GM21619 (cell line): Measurements from ENCODE around the gene CRYGD.

Experiments
- ATAC-seq: cut with Tn5 transposase; IDR thresholded peaks from one replicate; pipeline ENCODE4 v1.9.1; 2021; ENCODE audit not compliant: unreplicated experiment

Gene CRYGD

DNA sequence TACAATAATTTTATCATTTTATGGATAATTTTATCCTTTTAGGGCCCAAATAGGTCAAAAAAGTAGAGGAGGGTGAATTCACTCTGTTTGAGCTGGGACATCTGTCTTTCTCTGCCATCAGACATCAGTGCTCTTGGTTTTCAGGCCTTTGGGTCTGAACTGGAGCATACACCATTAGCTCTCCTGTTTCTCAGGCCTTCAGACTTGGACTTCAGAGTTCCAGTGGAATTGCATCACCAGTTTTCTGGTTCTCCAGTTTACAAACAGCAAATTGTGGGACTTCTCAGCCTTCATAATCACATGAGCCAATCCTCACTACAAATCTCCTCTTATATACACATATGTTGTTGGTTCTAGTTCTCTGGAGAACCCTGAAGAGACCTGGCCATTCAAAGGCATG, 33.9 kb downstream of the CRYGD start:
- no peak for ATAC-seq

DNA sequence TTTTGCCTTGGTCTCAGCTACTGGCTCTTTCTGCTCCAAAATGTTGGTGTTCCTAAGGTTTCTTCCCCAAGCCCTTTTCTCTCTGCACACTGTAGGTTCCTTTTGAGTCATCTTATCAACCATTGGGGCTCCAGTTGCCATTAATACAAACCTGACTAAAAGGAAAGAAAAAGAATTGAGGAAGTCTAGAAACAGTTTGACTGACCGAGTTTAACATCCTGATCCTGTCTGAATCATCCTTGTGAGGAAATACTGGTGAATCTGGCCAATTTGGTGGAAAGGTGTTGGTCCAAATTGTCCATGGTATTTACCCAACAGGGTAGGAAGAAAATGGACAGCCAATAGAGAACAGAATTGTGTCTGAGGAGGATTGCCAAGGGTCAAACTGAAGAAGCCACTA, 38.3 kb downstream of the CRYGD start:
- ATAC-seq = no peak

DNA sequence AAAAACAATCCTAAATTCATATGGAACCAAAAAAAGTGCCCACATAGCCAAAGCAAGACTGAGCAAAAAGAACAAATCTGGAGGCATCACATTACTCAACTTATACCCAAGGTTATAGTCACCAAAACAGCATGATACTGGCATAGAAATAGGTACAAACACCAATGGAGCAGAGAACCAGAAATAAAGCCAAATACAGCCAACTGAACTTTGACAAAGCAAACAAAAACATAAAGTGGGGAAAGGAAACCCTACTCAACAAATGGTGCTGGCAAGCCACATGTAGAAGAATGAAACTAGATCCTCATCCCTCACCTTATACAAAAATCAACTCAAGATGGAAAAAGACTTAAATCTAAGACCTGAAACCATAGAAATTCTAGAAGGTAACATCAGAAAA, 40.5 kb downstream of the CRYGD start:
- ATAC-seq = no peak

DNA sequence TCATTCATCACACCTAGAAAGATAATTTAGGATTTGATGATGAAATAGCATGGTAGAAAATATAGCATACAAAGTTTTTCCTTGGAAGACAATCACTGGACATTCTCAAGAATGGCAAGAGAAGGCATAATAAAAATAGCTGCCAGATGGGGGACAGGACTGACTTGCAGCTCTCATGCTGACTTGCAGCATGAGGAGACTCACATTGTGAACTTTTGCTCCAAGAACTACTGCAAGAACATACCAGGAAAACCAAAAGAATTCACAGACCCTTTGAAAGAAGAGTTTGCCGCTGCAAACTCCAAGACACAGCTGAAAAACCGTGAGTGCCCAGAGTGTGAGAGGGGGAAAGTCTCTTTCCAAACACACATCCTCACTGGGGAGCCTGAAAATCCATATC, 47.0 kb downstream of the CRYGD start:
- ATAC-seq = no peak

DNA sequence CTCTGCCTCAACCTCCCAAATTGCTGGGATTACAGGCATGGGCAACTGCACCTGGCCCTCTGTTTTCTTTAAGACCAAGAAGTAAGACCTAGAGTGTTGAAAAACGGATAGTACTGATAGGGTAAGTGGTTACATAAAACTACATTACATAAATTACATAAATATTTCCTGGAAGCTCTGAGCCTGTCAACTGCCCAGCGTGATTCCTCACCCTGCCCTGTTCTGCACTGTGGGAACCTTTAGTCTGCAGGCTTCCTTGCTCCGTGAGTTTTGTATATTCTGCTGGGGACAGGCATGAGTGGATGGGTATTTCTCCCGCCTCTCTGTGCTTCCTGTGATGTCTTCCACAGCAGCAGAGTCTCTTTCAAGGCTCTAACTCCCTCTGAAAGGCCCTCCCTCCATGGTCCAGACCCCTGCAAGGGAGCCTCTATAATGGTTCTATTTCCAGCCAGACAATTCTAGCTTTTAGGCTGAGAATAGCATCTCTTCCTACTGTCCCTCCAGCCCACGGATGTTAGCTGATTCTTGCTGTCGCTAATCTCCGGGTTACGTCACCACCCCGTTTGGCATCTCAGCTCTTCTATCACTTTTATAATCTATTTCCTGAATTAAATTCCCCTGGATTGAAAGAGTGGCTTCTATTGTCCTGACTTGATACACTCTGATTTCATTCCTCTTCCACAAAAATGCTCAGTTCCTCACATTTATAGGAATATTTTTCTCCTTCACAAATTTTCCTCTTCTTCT, 49.5 kb downstream of the CRYGD start:
- ATAC-seq = no peak

GRCh38 chr2:208072250-208072892, 52.0 kb downstream of the CRYGD start:
- peak; percentile 89 for ATAC-seq
